ENCODE results near the gene PPIL4.
"Not testable (repeated sequence)": the region's sequence is repeated elsewhere in the genome, so short reads cannot be mapped to it uniquely, and the experiment has no call there.

Gene PPIL4

DNA sequence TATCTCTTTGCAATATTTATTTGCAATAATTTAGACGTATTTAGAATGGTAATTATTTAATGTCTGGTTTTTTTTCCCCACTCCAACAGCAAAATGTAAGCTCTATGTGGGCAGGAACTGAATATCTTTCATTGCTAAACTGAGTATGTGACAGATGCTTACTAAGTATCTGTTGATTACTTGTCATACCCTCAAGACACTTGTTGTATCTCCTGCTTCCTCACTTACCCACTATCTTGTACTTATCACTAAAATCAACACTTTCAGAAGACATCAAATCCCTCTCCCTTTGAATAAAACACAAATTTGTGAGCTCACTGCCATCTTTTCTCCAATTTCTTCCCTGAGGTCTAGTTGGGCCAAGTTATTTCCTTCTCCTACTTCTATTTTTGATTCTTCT is 30.3 kb downstream of the PPIL4 start:
- no peak for DNase-seq

- no peak for DNase-seq
Measured at GRCh38 chr6:149513915-149514314, 31.9 kb downstream of the PPIL4 start.

- DNase-seq = no peak
Measured at GRCh38 chr6:149510793-149511512, 34.9 kb downstream of the PPIL4 start.

- peak; percentile 32 for DNase-seq
Measured at GRCh38 chr6:149508485-149508884, 37.4 kb downstream of the PPIL4 start.

DNA sequence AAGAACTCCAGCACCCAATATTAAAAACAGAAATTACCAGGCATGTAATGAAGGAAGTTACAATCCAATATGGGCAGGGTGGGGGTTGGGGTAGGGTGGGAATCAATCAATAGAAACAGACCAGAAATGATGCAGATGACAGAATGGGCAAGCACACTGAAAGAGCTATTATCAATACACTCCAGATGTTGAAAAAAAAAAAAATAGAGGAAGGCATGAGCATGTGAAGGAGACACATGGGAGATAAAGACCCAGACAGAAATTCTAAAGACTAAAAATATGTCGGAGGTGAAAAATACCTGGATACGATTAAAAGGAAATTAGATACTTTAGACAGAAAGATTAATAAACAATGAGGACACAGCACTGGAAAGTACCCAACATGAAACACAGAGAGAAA is 42.0 kb downstream of the PPIL4 start:
- DNase-seq = no peak

- no peak for DNase-seq
Measured at GRCh38 chr6:149503276-149503675, 42.6 kb downstream of the PPIL4 start.

- DNase-seq = no peak
Measured at GRCh38 chr6:149501768-149502167, 44.1 kb downstream of the PPIL4 start.

GRCh38 chr6:149501201-149501600 is 44.6 kb downstream of the PPIL4 start:
- DNase-seq = no peak

GRCh38 chr6:149500096-149500495 is 45.7 kb downstream of the PPIL4 start:
- no peak for DNase-seq

DNA sequence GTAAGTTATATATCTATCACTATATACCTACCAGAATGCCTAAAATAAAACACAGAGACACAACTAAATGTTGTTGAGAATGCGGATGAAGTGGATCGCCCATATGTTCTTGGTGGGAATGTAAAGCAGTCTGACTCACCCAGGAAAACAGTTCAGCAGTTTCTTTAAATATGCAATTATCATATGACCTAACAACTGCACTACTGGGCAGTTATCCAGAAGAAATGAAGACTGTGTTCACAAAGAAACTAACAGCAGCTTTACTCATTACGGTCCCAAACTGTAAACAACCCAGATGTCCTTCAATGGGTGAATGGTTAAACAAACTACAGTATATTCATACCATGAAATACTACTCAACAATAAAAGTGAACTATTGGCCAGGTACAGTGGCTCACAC is 46.8 kb downstream of the PPIL4 start:
- DNase-seq = no peak

- DNase-seq = no peak
Measured at GRCh38 chr6:149497365-149497764, 48.5 kb downstream of the PPIL4 start.

DNA sequence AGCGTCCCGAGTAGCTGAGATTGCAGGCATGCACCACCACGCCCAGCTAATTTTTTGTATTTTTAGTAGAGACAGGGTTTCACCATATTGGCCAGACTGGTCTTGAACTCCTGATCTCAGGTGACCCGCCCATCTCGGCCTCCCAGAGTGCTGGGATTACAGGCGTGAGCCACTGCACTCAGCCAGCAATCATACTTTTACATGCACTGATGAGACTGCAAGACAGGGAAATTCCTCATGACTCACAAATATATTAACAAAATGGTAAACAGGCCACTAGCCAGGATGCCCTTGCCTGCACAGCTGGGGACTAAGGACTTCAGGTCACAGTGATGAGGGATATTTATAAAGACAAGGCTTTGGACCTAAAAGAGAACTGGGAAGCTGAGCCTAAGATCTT is 49.2 kb downstream of the PPIL4 start:
- DNase-seq = not testable (repeated sequence)

DNA sequence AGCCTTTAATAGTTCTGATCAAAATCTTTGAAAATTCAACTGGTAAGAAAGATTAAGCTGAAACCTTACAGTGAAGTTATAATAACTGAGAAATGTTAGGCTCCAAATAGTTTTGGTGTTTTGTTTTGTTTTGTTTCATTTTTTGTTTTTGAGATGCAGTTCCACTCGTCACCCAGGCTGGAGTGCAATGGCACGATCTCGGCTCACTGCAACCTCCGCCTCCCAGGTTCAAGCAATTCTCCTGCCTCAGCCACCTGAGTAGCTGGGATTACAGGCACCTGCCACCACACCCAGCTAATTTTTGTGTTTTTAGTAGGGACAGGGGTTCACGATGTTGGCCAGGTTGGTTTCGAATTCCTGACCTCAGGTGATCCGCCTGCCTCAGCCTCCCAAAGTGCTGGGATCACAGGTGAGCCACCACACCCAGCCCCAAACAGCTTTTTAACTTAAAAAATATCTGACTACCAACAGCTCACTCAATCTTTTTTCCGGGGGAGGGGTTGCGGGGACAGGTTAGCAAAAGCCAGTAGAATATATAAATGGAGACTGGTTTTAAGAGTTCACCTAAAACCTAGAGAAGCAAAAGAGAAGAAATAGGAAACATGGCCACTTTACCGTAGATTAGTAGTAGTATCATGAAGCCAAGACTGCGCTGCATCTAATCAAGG is 50.4 kb downstream of the PPIL4 start:
- DNase-seq = peak; percentile 39

GRCh38 chr6:149494810-149495209 is 51.0 kb downstream of the PPIL4 start:
- peak; percentile 55 for DNase-seq

- DNase-seq = no peak
Measured at GRCh38 chr6:149493761-149494320, 52.0 kb downstream of the PPIL4 start.

DNA sequence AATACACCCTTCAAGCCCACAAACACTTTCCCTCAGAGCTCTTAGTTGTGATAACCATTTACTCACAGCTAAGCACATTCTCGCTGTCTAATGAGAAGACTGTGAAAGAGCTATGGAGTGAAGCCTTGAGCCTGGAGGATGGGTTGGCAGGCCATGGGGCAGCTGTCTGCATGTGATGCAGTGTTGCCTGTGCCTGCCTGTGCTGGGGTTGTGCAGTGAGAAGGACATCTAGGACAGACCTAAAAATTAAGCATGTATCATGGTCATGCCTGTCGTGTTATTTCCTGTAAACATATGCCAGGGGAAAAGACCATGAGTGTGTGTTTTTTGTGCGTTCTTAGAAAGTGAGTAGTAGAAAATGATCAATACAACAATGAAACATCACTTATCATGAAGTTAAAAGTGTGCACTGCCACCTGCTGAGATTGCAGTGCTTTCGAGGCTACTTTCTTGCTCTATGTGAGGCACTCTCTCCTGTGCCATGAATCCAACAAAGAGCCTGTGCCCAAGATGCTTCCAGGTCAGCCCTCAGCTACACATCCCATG is 53.0 kb downstream of the PPIL4 start:
- DNase-seq = no peak

DNA sequence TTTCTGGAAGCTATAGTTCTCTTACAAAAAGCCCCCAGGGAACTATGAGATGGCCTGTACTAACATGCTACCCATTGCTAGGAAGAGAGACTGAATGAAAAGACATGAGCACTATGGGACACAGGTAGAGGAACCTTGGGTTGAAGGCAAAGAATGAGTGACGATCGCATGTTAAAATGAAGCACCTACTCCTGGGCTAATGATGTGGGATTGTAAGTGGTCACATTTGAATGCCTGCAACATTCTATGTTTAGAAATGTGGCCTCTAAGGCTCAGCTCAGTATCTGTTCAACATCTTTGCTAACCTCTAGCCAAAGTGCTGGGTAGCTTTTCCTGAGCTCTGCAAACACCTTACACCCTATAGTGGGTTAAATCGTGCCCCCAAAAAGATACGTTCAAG is 55.9 kb downstream of the PPIL4 start:
- no peak for DNase-seq

GRCh38 chr6:149488815-149489214 is 57.0 kb downstream of the PPIL4 start:
- no peak for DNase-seq

- no peak for DNase-seq
Measured at GRCh38 chr6:149487316-149487715, 58.5 kb downstream of the PPIL4 start.

GRCh38 chr6:149484733-149485700 is 60.8 kb downstream of the PPIL4 start, which contains the start of gene ZC3H12D:
ZC3H12D (minus strand) TSS chr6:149485014; CDS start chr6:149474543, 10,471 bp downstream.
- peak; percentile 82 for DNase-seq

DNA sequence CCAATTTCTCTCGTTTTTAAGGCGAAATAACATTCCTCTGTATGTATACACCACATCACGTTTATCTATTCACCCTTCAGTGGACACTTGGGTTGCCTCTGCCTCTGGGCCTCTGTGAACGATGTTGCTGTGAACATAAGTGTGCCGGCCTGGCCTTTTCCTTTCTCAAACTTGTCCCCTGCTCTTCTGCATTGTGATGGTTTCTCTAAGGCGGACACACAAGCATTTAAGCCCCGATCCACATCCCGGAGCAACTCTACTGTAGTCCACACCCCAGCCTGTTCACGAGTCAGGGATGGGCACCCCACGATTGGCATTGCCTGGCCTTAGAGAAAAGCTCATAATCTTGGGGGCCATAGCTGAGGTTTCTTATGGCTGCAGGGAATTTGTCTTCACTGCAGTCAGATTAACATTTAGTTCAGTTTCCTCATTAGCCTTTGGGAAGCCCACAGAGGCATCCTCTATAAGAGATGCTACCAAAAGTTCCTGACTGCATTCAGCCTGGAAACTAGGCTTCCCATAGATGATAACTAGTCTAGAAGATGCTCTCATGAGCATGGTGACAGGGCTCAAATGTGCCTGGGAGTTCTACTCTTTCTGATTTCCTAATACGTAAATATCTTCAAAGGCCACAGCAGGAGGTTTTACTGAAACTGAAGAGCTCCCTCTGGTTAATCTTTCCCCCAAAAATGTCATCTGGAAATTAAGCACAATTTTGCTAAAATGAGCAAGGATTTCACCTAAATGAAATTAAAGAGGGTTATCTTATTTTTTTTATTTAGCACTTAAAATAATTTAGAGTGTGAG is 61.8 kb downstream of the PPIL4 start:
- no peak for DNase-seq

DNA sequence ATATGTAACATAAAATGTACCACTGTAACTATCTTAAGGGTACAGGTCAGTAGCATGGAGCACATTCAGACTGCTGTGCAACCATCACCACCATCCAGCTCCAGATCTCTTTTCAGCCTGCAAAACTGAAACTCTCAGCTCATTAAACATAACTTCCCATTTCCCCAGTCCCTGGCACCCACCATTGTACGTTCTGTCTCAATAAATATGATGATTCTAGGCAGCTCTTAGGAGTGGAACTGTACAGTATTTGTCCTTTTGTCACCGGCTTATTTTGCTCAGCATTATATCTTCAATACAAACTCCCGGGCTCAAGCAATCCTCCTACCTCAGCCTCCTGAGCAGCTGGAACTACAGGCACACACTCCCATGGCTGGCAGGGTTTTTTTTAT is 62.5 kb downstream of the PPIL4 start:
- DNase-seq = no peak

Data from activated CD4-positive, alpha-beta T cell treated with anti-CD3 and anti-CD28 coated beads, Interleukin-2, amount 50 U/mL, for 1 hour (primary cell).